Stimulated activated CD4-positive, alpha-beta T cell treated with anti-CD3 and anti-CD28 coated beads, Interleukin-1b, Interleukin-23, amount 100 ng/mL, for 1 hour (primary cell): Measurements from ENCODE around the gene GPR17.

Experiments
- DNase-seq, 2 donors: peaks; one replicate each; pipeline ENCODE4 v3.0.0-alpha.2; 2020; ENCODE audit warnings: low read depth in 2 of 2

The GPR17 gene

DNA sequence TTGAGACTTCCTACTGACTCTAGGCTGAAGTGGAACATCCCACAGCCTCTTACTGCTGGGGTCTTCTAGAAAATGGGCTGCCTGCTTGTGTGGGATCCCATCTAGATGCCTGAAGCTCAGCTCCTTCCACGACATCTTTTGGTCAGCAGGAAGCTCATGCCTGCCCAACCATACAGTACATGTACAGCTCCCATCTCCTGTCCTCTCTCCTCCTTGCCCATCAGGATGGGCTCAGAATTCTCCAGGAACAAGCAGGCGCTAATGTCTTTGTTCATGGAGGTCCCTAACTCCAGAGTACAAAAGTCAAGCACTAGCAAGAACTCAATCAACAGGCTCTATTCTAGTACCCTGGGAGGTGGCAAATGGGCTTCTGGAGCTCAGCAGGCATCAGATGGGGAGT lies 31.7 kb upstream of the GPR17 start:
- DNase-seq, result no peak

DNA sequence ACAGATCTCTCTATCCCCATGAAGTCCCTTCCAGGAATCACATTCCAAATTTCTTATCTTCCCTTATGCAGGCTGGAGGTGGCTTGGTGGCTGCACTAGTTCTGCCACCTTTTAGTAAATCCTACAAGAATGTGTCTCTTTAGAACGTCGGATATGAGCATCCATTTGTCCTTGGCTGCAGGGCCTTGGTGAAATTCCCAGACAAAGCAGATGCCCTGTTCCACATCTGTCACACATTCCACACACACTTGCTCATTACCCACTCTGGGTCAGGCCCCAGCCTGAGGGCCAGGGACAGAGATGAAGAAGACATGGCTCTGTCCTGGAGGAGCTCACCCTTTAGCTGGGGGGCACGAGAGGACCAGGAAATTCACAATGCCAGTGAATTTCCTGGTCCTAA lies 31.2 kb upstream of the GPR17 start:
- no peak for DNase-seq

DNA sequence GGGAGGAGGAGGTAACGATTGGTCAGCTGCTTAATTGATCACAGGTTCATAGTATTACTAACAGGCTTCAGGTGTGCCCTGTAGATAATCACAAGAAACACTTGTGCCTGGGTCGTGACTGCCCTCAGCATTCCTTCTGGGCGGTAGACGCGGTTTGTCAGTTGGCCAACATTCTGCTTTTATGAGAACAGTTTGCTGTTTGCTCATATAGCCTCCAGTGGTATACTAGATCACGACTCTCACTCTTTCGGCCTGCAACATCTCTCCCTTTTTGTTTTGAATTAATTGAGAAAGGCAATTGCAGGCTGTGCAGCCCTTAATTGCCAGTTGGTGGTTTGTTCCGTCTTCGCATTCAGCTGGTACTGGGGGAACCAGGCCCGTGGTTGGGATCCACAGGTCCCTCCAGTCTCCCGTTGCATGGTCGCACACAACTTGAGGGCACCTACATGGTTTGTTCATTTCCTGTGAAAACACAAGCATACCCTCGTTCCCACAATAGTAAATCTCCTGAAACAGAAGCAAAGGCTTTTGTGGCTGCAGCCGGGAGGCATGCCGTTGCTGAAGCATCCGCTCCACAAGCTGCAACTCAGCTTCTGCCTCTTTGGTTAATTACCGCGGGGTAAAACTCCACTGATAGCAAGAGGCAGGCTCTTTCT lies 30.3 kb upstream of the GPR17 start:
- no peak for DNase-seq

DNA sequence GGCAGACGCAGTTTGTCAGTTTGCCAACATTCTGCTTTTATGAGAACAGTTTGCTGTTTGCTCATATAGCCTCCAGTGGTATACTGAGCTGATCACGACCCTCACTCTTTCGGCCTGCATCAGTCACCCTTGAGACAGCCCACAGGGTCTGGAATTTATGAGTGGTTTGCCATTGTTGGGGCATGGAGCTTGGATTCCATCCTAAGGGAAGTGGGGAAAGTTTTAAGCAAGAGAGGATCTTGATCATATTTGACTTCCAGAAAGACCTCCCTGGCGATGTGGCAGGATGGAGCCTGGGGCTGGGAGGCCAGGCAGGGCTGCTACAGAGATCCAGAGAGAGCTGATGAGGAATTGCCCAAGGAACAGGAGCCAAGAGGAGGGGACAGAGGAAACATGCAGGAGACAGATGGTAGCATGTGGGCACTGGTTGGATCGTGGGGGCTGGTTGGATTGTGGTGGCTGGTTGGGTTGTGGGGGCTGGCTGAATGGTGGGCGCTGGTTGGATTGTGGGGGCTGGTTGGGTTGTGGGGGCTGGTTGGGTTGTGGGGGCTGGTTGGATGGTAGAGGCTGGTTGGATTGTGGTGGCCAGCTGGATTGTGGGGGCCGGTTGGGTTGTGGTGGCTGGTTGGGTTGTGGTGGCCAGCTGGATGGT lies 27.3 kb upstream of the GPR17 start:
- DNase-seq, result no peak

DNA sequence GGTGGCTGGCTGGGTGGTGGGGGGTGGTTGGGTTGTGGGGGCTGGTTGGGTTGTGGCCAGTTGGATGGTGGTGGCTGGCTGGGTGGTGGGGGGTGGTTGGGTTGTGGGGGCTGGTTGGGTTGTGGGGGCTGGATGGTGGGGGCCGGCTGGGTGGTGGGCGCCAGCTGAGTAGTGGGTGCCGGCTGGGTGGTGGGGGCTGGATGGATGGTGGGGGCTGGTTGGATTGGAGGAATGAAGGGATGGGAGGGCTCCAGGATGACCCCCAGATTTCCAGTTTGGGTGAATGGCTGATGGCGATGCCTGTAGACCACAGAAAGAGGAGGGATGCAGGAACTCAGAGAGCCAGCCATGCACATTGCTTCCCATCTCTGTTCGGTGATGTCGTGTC lies 26.8 kb upstream of the GPR17 start:
- no peak for DNase-seq

DNA sequence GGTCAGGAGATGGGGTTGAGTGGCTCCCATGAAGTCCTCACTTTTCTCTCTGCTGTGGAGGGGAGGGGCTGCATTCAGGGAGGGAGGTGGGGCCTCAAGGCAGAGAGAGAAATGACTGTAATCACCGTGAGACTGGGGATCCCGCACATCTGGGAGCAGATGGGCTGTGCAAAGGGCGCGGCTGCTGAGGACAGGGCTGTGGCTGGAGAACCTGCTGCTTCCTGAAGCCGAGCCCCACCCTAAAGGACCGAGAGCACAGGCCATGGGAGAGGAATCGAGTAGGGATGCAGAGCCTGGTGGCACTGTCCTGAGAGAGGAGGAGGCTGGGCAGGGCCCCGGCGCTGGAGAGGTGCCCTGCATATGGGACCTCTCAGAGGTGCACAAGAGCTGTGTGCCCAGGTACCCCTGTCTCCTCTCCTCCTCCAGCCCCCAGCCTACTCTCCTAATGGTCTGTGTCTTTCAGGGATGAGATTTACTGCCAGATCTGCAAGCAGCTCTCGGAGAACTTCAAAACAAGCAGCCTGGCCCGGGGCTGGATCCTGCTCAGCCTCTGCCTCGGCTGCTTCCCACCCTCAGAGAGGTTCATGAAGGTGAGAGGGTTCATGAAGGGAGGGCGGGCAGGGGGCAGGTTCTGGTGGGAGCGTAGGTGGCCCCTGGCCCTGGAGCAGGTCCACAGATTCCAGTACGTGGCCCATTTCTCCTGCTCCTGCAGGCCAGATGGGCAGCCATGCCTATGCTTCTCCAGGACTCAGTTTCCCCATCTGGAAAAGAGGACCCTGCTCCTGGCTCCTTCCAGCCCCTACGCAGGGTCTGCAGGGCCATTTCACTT lies 25.9 kb upstream of the GPR17 start:
- no peak for DNase-seq

DNA sequence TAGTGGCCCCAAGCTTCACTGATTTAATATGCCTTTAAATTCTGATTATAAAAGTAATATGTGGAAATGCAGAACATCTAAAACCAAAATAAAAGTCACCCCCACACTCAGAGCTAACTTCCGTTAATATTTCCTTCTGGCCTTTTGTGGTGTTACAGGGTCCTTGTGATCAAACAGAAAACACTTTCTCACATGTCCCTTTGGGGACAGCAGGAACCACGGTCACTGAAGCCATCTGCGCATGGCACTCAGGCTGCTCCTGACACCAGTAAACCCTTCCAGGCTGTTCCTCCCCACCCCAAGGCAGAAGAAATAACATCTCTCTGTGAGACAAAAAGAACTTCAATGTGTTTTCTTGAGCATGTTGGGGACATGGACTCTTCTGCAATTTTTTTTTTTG lies 25.1 kb upstream of the GPR17 start:
- DNase-seq, result no peak

DNA sequence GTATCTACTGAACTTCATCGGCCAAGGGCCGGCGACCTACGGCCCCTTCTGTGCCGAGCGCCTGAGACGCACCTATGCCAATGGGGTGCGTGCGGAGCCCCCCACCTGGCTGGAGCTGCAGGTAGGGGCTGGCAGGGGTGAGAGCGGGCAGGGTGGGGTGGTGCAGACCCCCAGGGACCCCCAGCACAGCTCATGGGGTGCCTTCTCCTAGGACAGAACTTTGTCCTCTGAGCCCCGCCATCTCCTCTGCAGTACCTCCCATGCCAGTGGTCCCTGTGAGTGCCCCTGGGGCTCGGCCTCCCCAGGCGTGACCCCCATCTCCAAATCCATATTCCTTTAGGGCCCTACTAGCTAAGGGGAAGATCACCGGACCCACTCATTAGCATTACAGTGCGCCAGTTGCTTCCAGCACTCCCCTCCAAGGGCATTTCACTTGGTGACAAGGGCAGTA lies 23.9 kb upstream of the GPR17 start:
- DNase-seq, result no peak

DNA sequence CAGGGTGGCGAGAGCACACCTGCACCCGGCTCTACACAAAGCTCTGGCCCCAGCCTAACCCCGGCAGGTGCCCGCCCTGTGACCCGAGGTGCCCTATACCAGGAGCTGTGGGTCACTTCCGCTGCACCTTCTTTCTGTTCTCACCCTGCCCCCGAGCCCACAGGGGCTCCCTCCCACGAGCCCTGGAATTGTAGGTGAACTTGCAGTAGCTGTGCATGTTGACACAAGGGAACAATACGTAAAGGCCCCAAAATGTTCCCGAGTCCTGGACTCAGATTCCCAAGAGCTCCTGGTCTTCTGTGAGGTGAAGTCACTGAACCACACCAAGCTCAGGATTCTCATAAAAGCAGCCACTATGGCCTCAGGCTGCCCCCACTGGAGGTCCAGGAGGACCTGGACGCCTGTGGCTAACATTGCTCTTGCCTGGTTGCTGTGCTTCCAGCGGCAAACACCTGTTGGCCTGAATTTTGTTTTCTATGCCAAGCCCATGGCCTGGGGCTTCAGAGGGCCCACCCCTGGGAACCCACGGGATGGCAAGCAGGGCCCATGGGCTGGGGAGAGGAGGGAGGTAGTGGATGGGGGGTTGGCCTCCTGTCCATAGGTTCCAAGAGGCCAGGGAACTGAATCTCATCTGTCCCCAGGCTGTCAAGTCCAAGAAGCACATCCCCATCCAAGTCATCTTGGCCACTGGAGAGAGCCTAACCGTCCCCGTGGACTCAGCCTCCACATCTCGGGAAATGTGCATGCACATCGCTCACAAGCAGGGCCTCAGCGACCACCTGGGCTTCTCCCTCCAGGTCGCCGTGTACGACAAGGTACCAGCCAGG lies 23.2 kb upstream of the GPR17 start:
- no peak for DNase-seq

DNA sequence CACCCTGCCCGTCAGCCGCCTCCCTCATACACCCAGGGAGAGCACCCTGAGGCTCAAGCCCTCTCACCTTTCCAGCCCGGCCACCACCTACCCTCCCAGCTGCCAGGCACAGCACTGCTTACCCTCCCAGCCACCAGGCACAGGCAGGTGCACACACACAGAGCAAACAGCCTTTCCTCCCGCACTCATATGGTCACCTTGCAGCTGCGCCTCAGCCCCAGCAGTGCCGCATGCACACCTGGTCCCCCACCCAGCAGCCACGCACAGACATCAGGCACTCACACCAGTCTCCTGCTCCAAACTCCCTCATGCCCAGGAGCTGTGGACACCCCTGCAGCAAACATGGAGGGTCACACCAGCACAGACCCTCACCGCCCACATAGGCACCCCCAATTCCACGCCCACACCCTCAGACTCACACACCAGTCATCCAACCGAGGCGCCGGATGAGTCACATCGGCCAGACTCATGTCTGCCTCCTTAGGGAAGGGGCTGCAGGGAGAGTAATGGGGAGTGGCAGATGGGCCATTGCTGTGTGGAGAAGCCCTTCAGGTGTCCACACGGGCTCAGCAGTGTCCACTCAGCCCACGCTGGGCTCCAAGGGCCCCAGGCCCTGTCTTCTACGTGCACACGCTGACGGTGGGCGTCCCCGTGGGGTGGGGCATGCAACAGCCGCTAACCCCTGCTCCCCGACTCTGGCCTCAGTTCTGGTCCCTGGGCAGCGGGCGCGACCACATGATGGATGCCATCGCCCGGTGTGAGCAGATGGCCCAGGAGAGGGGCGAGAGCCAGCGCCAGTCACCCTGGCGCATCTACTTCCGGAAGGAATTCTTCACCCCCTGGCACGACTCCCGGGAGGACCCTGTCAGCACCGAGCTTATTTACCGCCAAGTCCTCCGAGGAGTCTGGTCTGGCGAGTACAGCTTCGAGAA lies 22.3 kb upstream of the GPR17 start:
- no peak for DNase-seq

DNA sequence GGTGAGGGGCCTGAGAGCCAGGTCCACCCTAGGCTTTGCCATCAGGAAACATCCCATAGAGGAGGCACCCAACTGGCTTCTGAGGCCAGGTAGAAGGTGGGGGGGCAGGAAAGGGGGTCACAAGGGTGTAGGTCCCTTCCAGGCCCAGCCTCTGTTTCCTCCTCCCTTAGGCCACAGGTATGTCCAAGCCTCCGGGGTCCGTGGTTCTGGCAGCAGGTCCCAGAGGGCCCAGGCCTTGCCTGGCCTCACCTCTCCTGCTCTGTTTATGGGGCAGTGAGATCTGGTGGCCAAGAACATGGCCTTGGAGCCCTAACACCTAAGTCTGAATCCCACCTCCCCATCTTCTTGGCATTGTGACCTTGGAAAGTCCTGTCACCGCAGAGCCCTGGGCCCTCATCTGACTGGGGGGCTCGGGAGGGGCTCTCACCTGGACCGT lies 21.6 kb upstream of the GPR17 start:
- DNase-seq, result no peak

DNA sequence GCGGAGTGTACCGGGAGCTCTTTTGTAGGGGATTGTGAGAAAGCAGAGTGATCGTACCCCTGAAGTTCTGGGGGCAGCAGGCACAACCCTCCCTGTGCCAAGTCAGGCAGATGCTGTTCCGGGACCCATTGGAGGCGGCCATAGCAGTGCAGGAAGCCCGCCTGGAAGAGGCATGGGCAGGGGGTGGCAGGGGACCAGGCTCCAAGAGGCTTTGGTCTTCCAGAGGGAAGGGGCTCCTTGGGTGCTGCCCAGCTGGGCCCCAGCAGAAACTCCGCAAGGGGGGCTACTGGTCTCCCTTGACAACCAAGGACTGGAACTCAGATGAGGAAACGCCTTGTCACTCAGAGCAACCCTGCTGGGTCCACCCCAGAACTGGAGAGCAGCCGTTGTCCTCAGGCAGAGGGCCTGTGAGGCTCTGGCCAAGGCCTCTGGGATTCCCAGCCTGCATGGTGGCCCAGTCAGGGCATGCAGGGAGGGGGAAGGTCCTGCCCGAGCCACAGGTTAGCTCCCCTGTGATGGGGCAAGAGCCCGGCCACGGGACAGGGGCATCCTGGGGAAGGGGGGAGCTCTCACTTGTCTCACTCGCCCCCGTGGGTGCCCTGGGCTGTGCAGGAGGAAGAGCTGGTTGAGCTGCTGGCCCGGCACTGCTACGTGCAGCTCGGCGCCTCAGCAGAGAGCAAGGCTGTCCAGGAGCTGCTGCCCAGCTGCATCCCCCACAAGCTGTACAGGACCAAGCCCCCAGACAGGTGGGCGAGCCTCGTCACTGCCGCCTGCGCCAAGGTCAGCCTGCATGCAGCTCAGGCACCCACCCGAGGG lies 21.0 kb upstream of the GPR17 start:
- no peak for DNase-seq

DNA sequence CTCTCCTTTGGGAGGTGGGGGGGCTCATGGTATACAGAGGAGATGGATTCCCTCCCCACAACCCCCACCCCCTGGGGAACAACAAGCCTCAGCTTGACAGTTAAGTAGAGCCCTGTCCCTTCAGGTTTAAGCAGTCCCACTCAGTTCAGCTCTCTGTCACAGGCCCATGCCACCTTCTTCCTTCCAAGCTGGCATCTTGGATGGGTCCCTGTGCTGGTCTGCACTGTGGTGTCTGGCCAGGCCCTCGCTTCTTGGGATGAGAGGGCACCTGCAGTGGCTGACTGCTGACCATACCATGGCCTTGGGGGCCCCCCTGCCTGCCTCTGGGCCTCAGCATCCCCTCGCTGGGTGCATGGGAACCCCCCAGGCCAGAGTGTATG lies 20.4 kb upstream of the GPR17 start:
- DNase-seq, result no peak

DNA sequence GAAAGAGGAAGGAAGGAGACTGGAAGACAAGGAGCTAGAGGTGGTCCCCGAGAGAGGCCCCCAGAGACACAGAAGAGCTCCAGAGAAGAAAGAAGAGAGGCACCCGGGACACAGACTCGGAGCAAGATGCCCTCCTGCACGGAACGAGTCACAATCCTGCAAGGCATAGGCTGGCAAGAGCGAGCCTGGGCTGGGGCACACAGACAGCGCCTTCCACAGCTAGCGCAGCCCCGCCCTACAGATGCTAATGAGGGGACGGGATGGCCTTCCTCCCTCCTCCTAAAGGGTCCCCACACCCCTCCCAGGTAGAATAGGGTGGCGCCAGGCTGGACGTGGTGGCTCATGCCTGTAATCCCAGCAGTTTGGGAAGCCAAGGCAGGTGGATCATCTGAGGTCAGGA lies 19.8 kb upstream of the GPR17 start:
- no peak for DNase-seq

DNA sequence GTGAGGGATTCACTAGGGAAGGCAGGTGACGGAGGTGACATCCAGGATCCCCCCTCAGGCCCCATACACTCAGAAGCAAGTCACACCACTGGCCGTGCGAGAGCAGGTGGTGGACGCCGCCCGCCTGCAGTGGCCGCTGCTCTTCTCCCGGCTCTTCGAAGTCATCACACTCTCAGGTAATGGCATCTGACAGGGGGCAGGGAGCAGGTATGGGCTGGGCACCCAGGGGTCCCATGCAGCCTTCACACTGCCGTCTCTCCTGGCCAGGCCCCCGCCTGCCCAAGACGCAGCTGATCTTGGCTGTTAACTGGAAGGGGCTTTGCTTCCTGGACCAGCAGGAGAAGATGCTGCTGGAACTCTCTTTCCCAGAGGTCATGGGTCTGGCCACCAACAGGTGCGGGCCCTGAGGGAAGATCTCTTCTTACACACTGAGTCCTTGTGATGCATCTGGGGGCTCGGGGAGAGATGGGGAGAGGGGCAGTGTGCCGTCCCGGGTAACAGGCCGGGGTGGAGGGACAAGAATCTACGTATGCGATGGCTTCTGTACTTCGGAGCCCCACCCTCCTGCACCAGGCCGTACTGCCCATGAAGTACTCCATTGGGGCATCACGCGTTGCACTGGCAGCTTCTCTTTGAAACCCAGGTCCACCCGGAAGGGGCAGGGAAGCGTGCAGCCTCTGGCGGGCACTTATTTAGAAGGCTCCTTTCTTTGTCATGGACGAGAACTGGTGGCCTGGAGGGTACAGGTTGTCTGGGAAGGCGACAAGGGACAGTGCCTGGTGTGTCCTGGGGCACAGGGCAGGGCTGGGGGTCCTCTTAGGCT lies 18.8 kb upstream of the GPR17 start:
- no peak for DNase-seq

DNA sequence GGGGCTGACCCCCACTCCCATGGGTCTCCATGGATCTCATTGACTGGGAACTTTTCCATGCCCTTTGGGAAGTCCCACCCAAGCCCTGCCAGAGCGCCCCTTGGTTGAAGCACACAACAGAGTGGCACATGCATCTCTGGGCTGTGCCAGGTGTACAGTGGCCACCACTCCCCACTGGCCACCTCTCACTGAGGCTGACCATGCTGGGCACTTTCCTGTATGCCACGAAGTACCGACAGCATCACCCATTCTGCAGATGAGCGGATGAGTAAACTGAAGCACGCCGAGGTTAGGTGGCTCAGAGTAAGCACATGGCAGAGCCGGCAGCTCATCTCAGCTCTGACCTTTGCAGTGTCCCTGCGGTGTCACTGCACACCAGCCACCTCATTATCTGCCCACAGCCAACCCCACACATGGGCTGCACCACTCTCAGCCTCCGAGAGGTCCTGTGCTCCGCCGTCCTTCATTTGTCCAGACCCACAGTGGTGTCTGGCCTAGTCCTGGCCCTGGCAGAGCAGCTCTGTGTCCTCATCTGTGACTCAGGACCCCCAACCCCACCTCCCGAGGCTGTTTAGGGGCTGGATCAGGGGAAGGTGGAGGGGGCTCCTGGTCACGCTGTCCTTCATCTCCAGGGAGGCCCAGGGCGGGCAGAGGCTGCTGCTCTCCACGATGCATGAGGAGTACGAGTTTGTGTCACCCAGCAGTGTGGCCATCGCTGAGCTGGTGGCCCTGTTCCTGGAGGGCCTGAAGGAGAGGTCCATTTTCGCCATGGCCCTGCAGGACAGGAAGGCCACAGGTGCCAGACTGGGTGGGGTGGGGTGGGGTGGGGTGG lies 18.0 kb upstream of the GPR17 start:
- no peak for DNase-seq

DNA sequence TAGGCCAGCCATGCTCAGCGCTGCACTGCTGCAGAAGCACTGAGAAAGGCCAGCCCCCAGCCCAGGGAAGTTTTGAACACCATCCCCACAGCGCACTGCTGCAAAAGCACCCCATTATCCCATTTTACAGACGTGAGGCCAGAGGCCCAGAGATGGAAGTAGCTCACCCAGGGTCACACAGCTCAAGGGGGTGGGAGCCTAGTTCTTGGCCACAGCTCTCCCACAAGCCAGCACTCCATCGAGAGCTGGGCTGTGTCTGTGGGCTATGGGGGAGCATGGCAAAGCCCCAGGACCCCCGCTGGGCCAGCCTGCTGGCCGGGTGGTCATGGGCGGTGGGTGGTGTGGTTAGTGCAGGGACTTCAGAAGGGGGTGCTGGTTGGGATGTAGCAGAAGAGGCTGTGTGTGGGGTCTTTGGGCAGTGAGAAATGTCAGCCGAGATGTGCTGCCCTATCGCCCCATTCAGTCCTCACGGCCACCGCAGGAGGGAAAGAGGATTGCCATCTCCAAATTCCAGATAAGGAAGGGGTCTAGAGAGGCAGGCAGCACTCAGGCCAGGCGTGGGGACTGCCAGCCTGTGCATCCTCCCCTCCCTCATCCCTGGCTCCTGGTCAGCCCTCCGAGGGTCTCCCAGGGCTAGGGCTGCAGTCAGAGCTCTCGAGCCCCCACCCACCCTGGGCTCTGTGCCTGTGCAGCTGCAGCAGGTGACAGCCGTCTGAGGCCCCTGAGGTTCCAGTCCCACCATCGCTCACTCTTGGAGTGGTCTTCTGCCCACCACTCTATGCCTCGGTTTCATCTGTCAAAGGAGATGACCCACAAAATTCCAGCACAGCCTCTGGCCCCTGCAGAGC lies 17.0 kb upstream of the GPR17 start:
- DNase-seq, result no peak
